Measurements from ENCODE around the gene TRAP1. TPM values are rescaled to one million over a fixed set of nuclear protein-coding genes. Genes with fewer than 3 reads are reported as not detected.
"Not testable (repeated sequence)": the region's sequence is repeated elsewhere in the genome, so short reads cannot be mapped to it uniquely, and the experiment has no call there.

Gene TRAP1
- polyA plus RNA-seq, 6 donors from 2014 or later: 31.2 to 54.4 (median 39.8) TPM

- ATAC-seq (ENCODE audit: low read depth in 2 of 2): no peak
- Mint-ChIP-seq H3K27me3 (no peaks in the 10 kb centered on the region), H3K9me3 (no peaks in the 10 kb centered on the region), H3K36me3 (no peaks in the 10 kb centered on the region), H3K4me3 (peak overlapping the region; percentile 80 to 93 (median 85)), H3K27ac (peak overlapping the region; percentile 3 to 95 (median 84)), H3K4me1 (peaks cover 14 to 37% (median 16%) of the 10 kb centered on the region in 3 donors)
- no peak for DNase-seq
Observed at GRCh38 chr16:3718019-3718391, 681 bp upstream of the TRAP1 start.

- peak; percentile 15 for ATAC-seq (ENCODE audit: low read depth in 2 of 2)
- DNase-seq: no peak
- H3K4me1 Mint-ChIP-seq: peaks cover 16 to 46% (median 20%) of the 10 kb centered on the region in 3 donors
Observed at GRCh38 chr16:3716831-3717234, 491 bp downstream of the TRAP1 start.

GRCh38 chr16:3715430-3715829 is 1.9 kb downstream of the TRAP1 start:
- DNase-seq: no peak
- Mint-ChIP-seq H3K36me3 (no peaks in the 10 kb centered on the region), H3K9me3 (no peaks in the 10 kb centered on the region), H3K27me3 (no peaks in the 10 kb centered on the region), H3K4me1 (peaks cover 16 to 48% (median 20%) of the 10 kb centered on the region in 3 donors), H3K27ac (peak overlapping the region in 1 of 6 donors; percentile 58), H3K4me3 (peak overlapping the region in 5 of 8 donors; percentile 6 to 96 (median 80))
- ATAC-seq (ENCODE audit: low read depth in 2 of 2): no peak

More at GRCh38 chr16:3716831-3717234, 491 bp downstream of the TRAP1 start:
- Mint-ChIP-seq H3K27ac (peak overlapping the region in 5 of 6 donors; percentile 61 to 93 (median 82)), H3K27me3 (no peaks in the 10 kb centered on the region), H3K36me3 (no peaks in the 10 kb centered on the region), H3K4me3 (peak overlapping the region; percentile 80 to 96 (median 90)), H3K9me3 (no peaks in the 10 kb centered on the region)

- H3K36me3 Mint-ChIP-seq; H3K9me3 Mint-ChIP-seq; ATAC-seq (ENCODE audit: low read depth in 2 of 2); H3K27me3 Mint-ChIP-seq; DNase-seq: not testable (repeated sequence)
- Mint-ChIP-seq H3K4me1 (peaks cover 16 to 48% (median 24%) of the 10 kb centered on the region in 3 donors), H3K27ac (peak overlapping the region in 1 of 6 donors; percentile 65), H3K4me3 (peak overlapping the region in 1 of 8 donors; percentile 80)
Observed at GRCh38 chr16:3714378-3714777, 2.9 kb downstream of the TRAP1 start.

DNA sequence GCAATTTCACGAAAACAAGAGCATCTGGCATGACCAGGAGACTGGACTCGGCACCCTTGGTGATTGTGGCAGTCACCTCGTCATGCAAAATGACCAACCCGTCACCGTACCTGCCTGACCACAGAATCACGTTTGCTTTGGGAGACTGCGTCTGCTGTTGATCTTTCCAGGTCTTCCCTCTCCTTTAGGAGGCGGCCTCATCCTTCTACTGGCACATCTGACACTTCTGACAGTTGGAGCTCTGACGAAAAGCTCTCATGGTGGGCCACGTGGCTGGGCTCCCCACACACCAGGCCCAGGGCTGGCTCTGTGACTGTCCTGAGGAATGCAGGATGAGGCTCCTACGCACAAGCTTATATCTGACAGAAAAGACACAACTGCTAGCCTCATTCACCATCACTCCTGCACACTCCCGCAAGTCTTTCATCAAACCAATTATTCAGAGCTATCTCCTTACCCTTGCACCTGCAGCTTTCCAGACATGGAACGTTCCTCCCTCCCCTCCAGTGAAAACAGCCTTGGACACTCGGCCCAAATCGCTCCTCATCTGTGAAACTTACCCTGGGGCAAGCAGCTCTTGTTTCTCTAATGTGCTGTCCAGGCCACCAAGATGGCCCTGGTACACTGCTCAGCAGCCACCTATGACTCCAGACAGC is 3.6 kb downstream of the TRAP1 start:
- H3K36me3 Mint-ChIP-seq: no peaks in the 10 kb centered on the region
- H3K4me1 Mint-ChIP-seq: peaks cover 16 to 48% (median 24%) of the 10 kb centered on the region in 3 donors
- DNase-seq (no peak), ATAC-seq (ENCODE audit: low read depth in 2 of 2) (no peak)
- H3K27ac Mint-ChIP-seq: peak overlapping the region in 1 of 6 donors; percentile 75
- H3K9me3 Mint-ChIP-seq: no peaks in the 10 kb centered on the region
- peak overlapping the region in 2 of 8 donors; percentile 8 to 38 for H3K4me3 Mint-ChIP-seq
- H3K27me3 Mint-ChIP-seq: no peaks in the 10 kb centered on the region

DNA sequence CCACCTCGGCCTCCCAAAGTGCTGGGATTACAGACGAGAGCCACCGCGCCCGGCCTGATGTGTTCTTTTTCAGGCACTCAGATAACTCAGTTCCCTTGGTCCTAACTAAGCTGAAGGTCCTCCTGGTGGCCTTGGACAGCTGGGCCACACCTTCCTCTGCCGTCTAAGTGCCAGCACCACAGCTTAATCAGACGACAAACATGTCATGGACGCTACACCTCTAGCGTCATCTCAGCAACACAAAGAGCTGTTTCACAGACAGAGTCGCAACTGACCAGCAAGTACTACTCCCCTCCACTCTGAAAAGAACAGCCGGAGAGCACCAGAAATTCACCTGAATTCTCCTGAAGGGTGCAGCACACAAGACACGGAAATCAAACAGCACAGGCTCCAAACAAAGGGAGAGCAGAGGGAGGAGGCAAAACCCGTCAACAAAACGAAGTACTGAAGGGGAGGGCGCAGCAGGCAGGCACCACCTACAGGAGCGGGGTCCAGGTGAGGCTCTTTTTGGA is 4.4 kb downstream of the TRAP1 start:
- DNase-seq (no peak), ATAC-seq (ENCODE audit: low read depth in 2 of 2) (no peak)
- Mint-ChIP-seq H3K4me1 (peaks cover 9 to 42% (median 21%) of the 10 kb centered on the region in 3 donors), H3K4me3 (peak overlapping the region in 2 of 8 donors; percentile 38 to 70), H3K27me3 (no peaks in the 10 kb centered on the region), H3K27ac (peak overlapping the region in 3 of 6 donors; percentile 22 to 71 (median 63)), H3K36me3 (no peaks in the 10 kb centered on the region), H3K9me3 (no peaks in the 10 kb centered on the region)

DNA sequence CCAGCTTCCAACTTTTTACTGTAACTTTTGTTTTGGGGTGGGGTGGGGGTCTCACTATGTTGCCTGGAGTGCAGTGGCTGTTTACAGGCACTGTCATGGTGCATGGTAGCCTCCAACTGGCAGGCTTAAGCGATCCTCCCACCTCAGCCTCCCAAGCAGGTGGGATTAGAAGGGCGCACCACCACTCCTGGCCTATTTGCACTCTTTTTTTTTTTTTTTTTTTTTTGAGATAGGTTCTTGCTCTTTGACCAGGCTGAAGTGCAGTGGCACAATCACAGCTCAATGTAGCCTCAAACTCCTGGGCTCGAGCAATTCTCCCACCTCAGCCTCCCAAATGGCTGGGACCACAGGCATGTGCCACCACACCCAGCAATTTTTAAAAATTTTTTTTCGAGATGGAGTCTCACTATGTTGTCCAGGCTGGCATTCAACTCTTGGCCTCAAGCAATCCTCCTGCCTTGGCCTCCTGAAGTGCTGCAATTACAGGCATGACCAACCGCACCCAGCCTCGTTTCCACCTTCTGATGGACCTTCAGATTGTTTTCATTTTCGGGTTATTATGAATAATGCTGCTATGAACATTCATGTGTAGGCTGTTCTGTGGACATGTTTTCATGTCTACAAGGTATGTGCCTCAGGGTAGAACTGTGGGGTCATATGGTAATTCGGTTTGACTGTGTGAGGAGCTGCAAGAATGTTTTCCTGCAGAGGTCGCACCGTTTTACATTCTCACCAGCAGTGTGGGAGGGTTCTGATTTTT is 10.9 kb downstream of the TRAP1 start:
- H3K4me1 Mint-ChIP-seq: peaks cover 7 to 11% (median 9%) of the 10 kb centered on the region in 3 donors
- H3K36me3 Mint-ChIP-seq: no peaks in the 10 kb centered on the region
- H3K27ac Mint-ChIP-seq: no peak overlapping the region
- ATAC-seq (ENCODE audit: low read depth in 2 of 2) (no peak), DNase-seq (no peak)
- no peaks in the 10 kb centered on the region for H3K27me3 Mint-ChIP-seq
- H3K9me3 Mint-ChIP-seq: no peaks in the 10 kb centered on the region
- H3K4me3 Mint-ChIP-seq: no peak overlapping the region

GRCh38 chr16:3702082-3702481 is 15.2 kb downstream of the TRAP1 start:
- no peaks in the 10 kb centered on the region for H3K9me3 Mint-ChIP-seq
- ATAC-seq (ENCODE audit: low read depth in 2 of 2) (no peak), DNase-seq (no peak)
- no peak overlapping the region for H3K4me3 Mint-ChIP-seq
- H3K36me3 Mint-ChIP-seq: no peaks in the 10 kb centered on the region
- peak overlapping the region in 1 of 6 donors; percentile 56 for H3K27ac Mint-ChIP-seq
- H3K27me3 Mint-ChIP-seq: no peaks in the 10 kb centered on the region
- peaks cover 4 to 25% (median 7%) of the 10 kb centered on the region in 3 donors for H3K4me1 Mint-ChIP-seq

GRCh38 chr16:3701531-3701930 is 15.8 kb downstream of the TRAP1 start:
- no peaks in the 10 kb centered on the region for H3K27me3 Mint-ChIP-seq
- H3K9me3 Mint-ChIP-seq: no peaks in the 10 kb centered on the region
- DNase-seq (no peak), ATAC-seq (ENCODE audit: low read depth in 2 of 2) (no peak)
- H3K4me1 Mint-ChIP-seq: peaks cover 4 to 28% (median 7%) of the 10 kb centered on the region in 3 donors
- no peaks in the 10 kb centered on the region for H3K36me3 Mint-ChIP-seq
- H3K27ac Mint-ChIP-seq: peak overlapping the region in 1 of 6 donors; percentile 30
- no peak overlapping the region for H3K4me3 Mint-ChIP-seq

DNA sequence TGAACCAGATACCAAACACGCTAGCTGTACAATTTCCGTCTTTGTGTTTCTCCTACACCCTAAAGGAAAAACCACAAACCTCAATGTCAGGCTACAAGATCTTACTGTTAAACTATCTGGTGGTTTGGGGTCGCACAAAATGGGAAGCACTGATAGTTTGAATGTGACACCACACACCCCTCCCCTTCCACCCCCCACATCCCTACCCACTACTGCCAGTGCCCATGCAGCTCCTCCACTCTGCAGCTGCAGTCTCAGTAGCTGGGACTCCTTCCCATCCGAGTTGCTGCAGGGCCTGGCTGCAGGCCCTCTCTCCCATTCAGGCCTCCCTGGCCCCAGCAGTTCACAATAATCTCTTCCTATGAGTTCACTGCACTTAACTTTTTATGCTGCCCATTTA is 18.4 kb downstream of the TRAP1 start:
- H3K4me1 Mint-ChIP-seq: peaks cover 7 to 29% (median 16%) of the 10 kb centered on the region in 3 donors
- no peak for DNase-seq
- H3K9me3 Mint-ChIP-seq: no peaks in the 10 kb centered on the region
- no peak for ATAC-seq (ENCODE audit: low read depth in 2 of 2)
- H3K27me3 Mint-ChIP-seq: no peaks in the 10 kb centered on the region
- H3K36me3 Mint-ChIP-seq: no peaks in the 10 kb centered on the region
- peak overlapping the region in 1 of 6 donors; percentile 49 for H3K27ac Mint-ChIP-seq
- no peak overlapping the region for H3K4me3 Mint-ChIP-seq

DNA sequence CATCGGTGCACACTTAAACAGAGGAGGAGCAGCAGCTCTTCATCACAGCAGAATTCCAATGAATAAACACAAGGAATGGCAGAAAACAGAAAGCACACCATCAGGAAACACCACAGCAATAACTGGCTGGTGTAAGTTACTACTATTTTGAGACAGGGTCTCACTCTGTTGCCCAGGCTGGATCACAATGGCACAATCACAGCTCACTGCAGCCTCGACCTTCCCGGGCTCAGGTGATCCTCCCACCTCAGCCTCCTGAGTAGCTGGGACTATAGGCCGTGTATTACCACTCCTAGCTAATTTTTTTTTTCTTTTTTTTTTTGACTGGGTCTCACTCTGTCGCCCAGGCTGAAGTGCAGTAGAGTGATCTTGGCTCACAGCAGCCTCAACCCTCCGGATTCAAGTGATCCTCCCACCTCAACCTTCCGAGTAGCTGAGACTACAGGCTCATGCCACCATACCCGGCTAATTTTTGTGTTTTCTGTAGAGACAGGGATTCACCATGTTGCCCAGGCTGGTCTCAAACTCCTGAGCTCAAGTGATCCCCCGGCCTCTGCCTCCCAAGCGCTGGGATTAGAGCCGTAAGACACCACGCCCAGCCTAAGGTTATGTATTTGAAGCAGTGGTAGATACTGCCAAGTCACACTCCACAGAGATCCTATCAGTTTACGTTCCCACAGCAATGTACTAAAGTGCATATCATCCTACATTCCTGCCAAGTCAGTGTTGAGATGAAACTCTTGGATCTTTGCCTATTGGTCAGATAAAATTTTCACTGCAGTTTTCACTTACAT is 20.7 kb downstream of the TRAP1 start:
- H3K27ac Mint-ChIP-seq: no peak overlapping the region
- no peak for DNase-seq
- no peak overlapping the region for H3K4me3 Mint-ChIP-seq
- no peaks in the 10 kb centered on the region for H3K36me3 Mint-ChIP-seq
- no peaks in the 10 kb centered on the region for H3K27me3 Mint-ChIP-seq
- no peak for ATAC-seq (ENCODE audit: low read depth in 2 of 2)
- H3K9me3 Mint-ChIP-seq: no peaks in the 10 kb centered on the region
- peaks cover 7 to 33% (median 16%) of the 10 kb centered on the region in 3 donors for H3K4me1 Mint-ChIP-seq

GRCh38 chr16:3695610-3696369 is 21.5 kb downstream of the TRAP1 start:
- DNase-seq (no peak), ATAC-seq (ENCODE audit: low read depth in 2 of 2) (no peak)
- peak overlapping the region in 1 of 6 donors; percentile 72 for H3K27ac Mint-ChIP-seq
- no peaks in the 10 kb centered on the region for H3K9me3 Mint-ChIP-seq
- H3K4me3 Mint-ChIP-seq: peak overlapping the region in 1 of 8 donors; percentile 53
- H3K36me3 Mint-ChIP-seq: no peaks in the 10 kb centered on the region
- peaks cover 8 to 35% (median 18%) of the 10 kb centered on the region in 3 donors for H3K4me1 Mint-ChIP-seq
- no peaks in the 10 kb centered on the region for H3K27me3 Mint-ChIP-seq
